Stimulated activated CD8-positive, alpha-beta memory T cell treated with anti-CD3 and anti-CD28 coated beads, Interleukin-7, amount 100 ng/mL, for 24 hours (primary cell): ENCODE results near the gene BAAT.

Experiments used
- DNase-seq: peaks from one replicate; pipeline ENCODE4 v3.0.0-alpha.2; 2020; ENCODE audit warnings: low read depth

Gene BAAT

DNA sequence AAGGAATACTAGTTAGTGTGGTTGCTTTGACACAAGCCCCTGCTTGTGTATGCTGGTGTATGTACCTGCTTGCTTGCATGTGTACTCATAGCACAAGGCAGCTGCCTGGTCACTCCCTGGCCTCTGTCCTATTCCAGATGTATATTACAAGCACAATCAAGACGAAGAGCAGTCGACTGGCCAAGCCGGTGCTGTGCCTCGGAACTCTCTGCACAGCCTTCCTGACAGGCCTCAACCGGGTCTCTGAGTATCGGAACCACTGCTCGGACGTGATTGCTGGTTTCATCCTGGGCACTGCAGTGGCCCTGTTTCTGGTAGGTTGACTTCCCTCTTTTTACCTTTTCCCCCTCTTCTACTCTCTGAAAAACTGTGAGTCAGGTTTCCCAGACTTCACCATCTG is 72.1 kb downstream of the BAAT start:
- DNase-seq: no peak

DNA sequence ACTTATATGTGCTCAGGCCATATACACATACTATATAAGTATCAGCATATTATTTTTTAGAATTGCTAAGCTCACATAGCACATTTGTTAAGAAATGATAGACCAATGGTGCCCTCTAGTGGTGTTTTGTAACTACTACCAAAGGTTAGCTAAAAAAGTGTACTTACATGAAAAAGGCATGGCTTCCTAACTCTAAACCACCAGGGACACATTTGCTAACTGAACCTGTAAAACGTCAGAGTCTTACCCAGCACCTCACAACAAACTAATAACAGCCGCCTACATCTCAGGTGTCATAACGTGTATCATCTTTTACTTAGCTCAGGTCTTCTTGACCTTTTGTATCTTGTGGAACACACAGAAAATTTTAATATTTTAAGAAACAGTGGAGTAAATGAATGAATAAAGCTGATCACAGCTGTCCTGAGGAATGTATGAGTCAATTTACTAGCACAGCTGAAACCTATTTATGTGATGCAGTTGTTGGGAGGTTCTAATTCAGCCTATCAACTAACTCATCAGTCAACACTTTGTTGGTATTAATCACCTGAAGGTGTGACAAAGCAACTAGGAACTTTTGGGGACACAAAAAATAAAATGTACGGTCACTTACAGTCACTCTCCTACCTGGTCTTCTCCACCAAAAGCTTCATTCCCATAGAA is 72.9 kb downstream of the BAAT start:
- no peak for DNase-seq

DNA sequence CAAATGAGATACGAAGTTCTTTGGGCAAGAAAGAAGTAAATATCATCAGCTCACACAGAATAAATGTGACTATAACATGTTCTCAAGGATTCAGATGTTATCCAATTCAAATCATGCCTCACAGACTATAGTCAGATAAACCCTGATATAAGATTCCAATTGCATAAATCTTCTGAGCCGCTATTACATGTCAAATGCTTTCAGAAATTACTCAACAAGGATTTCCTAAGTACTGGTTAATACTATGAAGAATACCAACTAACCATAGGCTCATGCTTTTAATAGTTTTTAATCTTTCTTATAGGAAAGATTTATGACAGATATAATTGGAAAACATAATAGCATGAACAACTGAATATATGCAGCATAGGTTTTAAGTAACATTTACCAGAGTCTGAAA is 73.6 kb downstream of the BAAT start:
- no peak for DNase-seq
